Glutamatergic neuron (in vitro differentiated cells): Measurements from ENCODE around the gene LBX1. TPM values are rescaled to one million over a fixed set of nuclear protein-coding genes. Genes with fewer than 3 reads are reported as not detected.

Experiments used
- DNase-seq: peaks from one replicate; pipeline ENCODE4 v3.0.0; 2022
- H3K27ac Mint-ChIP-seq: one replicate; pipeline ENCODE4 v1.8.0; 2020; ENCODE audit warnings: mild to moderate bottlenecking, mixed read lengths, inconsistent platforms; ENCODE audit not compliant: unreplicated experiment
- H3K27me3 Mint-ChIP-seq: one replicate; pipeline ENCODE4 v1.8.0; 2020; ENCODE audit warnings: mild to moderate bottlenecking, moderate library complexity, mixed read lengths, inconsistent platforms; ENCODE audit not compliant: unreplicated experiment
- H3K36me3 Mint-ChIP-seq: one replicate; pipeline ENCODE4 v1.8.0; 2020; ENCODE audit warnings: mild to moderate bottlenecking, mixed read lengths, inconsistent platforms; ENCODE audit not compliant: unreplicated experiment
- H3K4me1 Mint-ChIP-seq: one replicate; pipeline ENCODE4 v1.8.0; 2020; ENCODE audit warnings: mild to moderate bottlenecking, low read depth, mixed read lengths, inconsistent platforms; ENCODE audit not compliant: unreplicated experiment
- H3K4me3 Mint-ChIP-seq: one replicate; pipeline ENCODE4 v1.8.0; 2020; ENCODE audit warnings: mild to moderate bottlenecking, mixed read lengths, inconsistent platforms; ENCODE audit not compliant: unreplicated experiment
- H3K9me3 Mint-ChIP-seq: one replicate; pipeline ENCODE4 v1.8.0; 2020; ENCODE audit warnings: mild to moderate bottlenecking, moderate library complexity, mixed read lengths, inconsistent platforms; ENCODE audit not compliant: unreplicated experiment
- CTCF ChIP-seq: fragments of 200-600 bp; sonication (generic); IDR thresholded peaks from one replicate; pipeline ENCODE4 v1.5.0; 2021; ENCODE audit not compliant: partially characterized antibody, unreplicated experiment
- total RNA-seq: library from RNA; stranded (reverse); fragmentation: NEBNext Ultra II Directional; extraction: Animal tissue kit (Norgen Biotek cat#: 25700); gene quantifications from one replicate; pipeline ENCODE4 v1.2.1, GENCODE V29; 2021; ENCODE audit not compliant: unreplicated experiment

Gene LBX1
- total RNA-seq, 1 donor from 2014 or later, result not detected

- H3K27me3 Mint-ChIP-seq, result peaks cover 54% of the 10 kb centered on the region
- no peak for TF ChIP-seq CTCF
- H3K36me3 Mint-ChIP-seq, result no peaks in the 10 kb centered on the region
- DNase-seq, result no peak
- no peak overlapping the region for H3K27ac Mint-ChIP-seq
- H3K4me1 Mint-ChIP-seq, result peaks cover 11% of the 10 kb centered on the region
- no peak overlapping the region for H3K4me3 Mint-ChIP-seq
- H3K9me3 Mint-ChIP-seq, result peaks cover 10% of the 10 kb centered on the region
Measured at GRCh38 chr10:101233443-101233842, 4.2 kb upstream of the LBX1 start.

DNA sequence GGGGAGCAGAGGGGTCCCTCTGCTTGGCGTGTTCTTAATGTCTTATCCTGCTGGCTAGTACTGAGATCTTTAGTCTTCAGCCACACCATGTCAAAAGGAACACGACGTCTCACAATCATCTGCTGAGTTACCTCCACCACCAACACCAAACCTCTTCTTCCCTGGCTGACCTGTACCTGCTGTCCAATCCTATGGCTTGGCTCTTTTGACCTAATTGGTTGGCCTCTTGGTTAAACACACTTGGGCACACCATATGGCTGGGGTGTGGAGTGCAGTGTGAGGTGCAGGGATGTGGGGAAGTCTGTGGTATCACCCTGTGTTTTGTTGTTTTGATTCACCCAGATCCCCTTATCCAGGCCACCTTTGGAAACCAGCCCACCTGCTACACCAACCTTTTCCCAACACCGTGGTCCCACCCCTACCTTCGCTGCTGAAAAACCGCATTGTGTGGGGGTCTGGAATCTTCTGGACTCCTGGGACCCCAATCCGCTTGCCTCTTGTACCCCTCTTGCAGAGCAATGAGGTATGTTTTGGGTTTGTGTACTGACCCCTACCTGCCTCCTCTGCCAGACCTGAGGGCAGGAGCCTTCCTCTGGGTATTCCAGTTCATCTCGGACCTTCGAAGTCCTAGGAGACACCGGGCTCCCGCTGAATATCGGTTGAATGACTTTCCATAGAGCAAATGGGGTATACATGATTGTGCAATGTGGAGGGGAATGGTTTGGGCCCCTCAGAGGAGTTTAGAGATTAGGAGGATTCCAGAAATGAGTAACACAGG is 2.8 kb upstream of the LBX1 start:
- Mint-ChIP-seq H3K9me3 (peaks cover 6% of the 10 kb centered on the region), H3K27ac (no peak overlapping the region), H3K4me1 (peaks cover 7% of the 10 kb centered on the region), H3K36me3 (no peaks in the 10 kb centered on the region), H3K27me3 (peaks cover 56% of the 10 kb centered on the region), H3K4me3 (no peak overlapping the region)
- DNase-seq, result no peak
- no peak for TF ChIP-seq CTCF

DNA sequence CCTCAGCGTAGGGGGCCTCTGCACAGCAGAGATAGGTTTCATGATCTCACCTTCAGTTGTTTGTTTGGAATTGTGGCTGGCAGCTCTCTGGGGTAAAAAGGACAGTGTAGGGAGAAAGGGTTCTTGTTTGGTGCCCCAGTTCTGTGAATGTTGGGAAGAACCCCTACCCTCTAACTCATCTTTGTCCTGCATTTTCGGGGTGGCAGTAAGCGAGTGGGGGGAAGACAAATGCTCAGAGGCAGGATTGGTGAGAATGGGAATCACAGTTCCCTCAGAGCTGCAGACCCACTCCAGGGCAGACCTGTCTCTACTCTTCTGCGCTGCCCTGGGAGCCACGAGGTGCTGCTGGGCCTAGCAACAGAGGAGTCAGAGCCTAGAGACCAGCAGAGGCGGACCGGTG is 1.8 kb upstream of the LBX1 start:
- no peak for TF ChIP-seq CTCF
- peaks cover 7% of the 10 kb centered on the region for H3K4me1 Mint-ChIP-seq
- no peaks in the 10 kb centered on the region for H3K36me3 Mint-ChIP-seq
- H3K27ac Mint-ChIP-seq, result no peak overlapping the region
- H3K4me3 Mint-ChIP-seq, result no peak overlapping the region
- peaks cover 61% of the 10 kb centered on the region for H3K27me3 Mint-ChIP-seq
- peaks cover 9% of the 10 kb centered on the region for H3K9me3 Mint-ChIP-seq
- no peak for DNase-seq

DNA sequence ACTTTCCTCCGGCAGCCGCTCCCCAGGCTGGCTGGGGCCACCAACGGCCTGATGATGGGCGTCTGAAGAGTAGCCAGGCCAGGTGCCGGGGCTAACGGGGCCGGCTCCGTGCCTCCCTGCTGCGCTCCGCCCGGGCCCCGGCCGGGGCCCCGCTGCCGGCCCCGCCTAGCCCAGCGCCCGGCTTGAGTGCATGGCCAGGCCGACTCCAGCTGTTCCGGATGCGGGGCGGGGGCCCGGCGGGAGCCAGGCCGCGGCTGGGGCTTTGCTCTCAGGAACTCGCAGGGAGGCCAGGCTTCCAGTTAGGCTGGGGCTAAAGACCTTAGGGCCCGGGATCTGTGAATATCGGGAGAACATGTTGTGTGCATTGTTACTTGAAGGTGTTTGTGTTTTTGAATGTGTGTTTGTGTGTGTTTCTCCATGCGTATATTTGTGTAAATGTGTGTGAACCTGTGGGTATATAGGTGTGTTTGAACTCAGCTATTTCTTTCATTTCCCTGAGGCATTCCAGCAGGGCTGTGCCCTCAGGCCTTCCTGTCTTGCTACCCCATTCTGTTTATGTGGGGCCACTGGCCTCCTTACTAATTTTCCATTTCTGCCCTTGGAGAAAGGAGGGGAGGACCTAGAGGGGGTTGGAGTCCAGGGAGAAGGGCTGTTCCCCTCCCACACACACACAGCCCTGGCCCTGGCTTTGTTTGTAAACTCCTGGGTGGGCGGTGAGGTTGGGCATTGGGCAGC is 1.1 kb upstream of the LBX1 start:
- peak; percentile 37 for DNase-seq
- peaks cover 61% of the 10 kb centered on the region for H3K27me3 Mint-ChIP-seq
- no peak overlapping the region for H3K27ac Mint-ChIP-seq
- H3K36me3 Mint-ChIP-seq, result no peaks in the 10 kb centered on the region
- H3K4me1 Mint-ChIP-seq, result peaks cover 5% of the 10 kb centered on the region
- peak overlapping the region; percentile 71 for H3K4me3 Mint-ChIP-seq
- H3K9me3 Mint-ChIP-seq, result peaks cover 7% of the 10 kb centered on the region
- TF ChIP-seq CTCF, result no peak

GRCh38 chr10:101228966-101229265 is 347 bp downstream of the LBX1 start:
- peak; percentile 35 for DNase-seq
- no peak overlapping the region for H3K27ac Mint-ChIP-seq
- H3K27me3 Mint-ChIP-seq, result peaks cover 59% of the 10 kb centered on the region
- H3K4me3 Mint-ChIP-seq, result peak overlapping the region; percentile 64
- peaks cover 12% of the 10 kb centered on the region for H3K9me3 Mint-ChIP-seq
- no peak for TF ChIP-seq CTCF
- peaks cover 9% of the 10 kb centered on the region for H3K4me1 Mint-ChIP-seq
- peaks cover 2% of the 10 kb centered on the region for H3K36me3 Mint-ChIP-seq
